Colonic mucosa (tissue), 4 donors: ENCODE measurements around the gene ST3GAL6. TPM values are rescaled to one million over a fixed set of nuclear protein-coding genes. Genes with fewer than 3 reads are reported as not detected.

Source experiments
- DNase-seq: peaks from one replicate; pipeline ENCODE4 v3.0.0-alpha.2; 2020
- H3K27ac ChIP-seq: fragments of 200-600 bp; one replicate; pipeline ENCODE4 v1.8.0; 2021
- H3K27me3 ChIP-seq: fragments of 200-600 bp; one replicate; pipeline ENCODE4 v1.8.0; 2021
- H3K36me3 ChIP-seq: fragments of 200-600 bp; one replicate; pipeline ENCODE4 v1.8.0; 2021
- H3K4me1 ChIP-seq: fragments of 200-600 bp; one replicate; pipeline ENCODE4 v1.8.0; 2021; ENCODE audit warnings: mild to moderate bottlenecking
- H3K4me3 ChIP-seq: fragments of 200-600 bp; one replicate; pipeline ENCODE4 v1.8.0; 2021
- H3K9ac ChIP-seq, 2 donors: one replicate each; pipeline ENCODE4 v1.7.0; 2013; ENCODE audit warnings: control low read depth in 2 of 2, low read depth in 2 of 2, low read length in 2 of 2
- H3K9me3 ChIP-seq: fragments of 200-600 bp; one replicate; pipeline ENCODE4 v1.8.0; 2021
- intact Hi-C: fragments of 100-400 bp; cut with DNase I; formaldehyde crosslinking; loops from one replicate; pipeline ENCODE4 v1.14.1; 2022
- total RNA-seq, 2 donors: library from RNA; stranded (reverse); fragmentation: NEBNext Ultra II Directional in 1 of 2; extraction: Animal tissue kit (Norgen Biotek cat#: 25700) in 1 of 2; gene quantifications; one replicate each; pipeline ENCODE4 v1.2.1, GENCODE V29; 2021
- TF ChIP-seq, protein P1 (sequence below): fragments of 200-600 bp; IDR thresholded peaks from one replicate; pipeline ENCODE4 v1.8.0; 2022; ENCODE audit warnings: antibody characterized with exemption, mild to moderate bottlenecking
- donor health status: healthy.
- donor health status: DM: no; HTN: no; CAD: no.
- donor health status: DM: no; HTN: no; CAD: no.

Gene ST3GAL6
- total RNA-seq, 2 donors from 2014 or later = 2.3 to 2.5 TPM

DNA sequence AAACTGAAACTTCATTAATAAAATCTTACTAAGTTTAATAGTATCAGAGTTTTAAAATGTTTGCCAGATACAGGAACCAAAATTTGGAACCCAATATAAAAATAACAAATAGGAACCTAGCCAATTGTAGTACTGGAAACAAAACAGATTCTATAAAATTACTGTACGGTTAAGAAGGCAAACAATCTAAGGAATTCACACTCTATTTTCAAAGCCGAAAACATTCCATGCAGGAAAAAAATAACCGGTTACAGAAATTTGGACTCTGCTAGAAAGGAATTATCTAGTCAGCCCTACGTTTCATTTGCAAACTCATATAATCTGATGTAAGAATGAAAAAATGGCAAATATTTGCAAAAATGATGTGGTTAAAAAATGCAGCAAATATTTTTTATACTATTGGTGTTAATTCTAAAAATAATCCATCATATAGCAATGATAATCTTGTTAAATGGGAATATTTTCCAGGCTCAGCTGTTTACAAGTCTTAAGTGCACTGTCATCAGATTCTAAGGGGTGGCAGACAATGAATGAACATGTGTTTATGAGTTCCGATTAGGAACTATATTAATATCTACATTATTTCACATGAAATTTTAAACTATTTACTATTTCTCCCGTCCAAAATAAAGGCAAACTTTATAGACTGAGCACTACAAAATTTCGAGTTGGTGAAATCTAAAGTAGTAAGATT, 80.3 kb downstream of the ST3GAL6 start:
- Histone ChIP-seq H3K9me3 (no peaks in the 10 kb centered on the region), H3K36me3 (no peaks in the 10 kb centered on the region)
- no peak for DNase-seq

More for the DNA sequence above, 80.3 kb downstream of the ST3GAL6 start:
- Histone ChIP-seq H3K27ac (no peak overlapping the region), H3K4me1 (no peaks in the 10 kb centered on the region), H3K27me3 (no peaks in the 10 kb centered on the region), H3K4me3 (no peak overlapping the region), H3K9ac (no peak overlapping the region)
- intact Hi-C loops = no loop called here
- TF ChIP-seq, protein P1, sequence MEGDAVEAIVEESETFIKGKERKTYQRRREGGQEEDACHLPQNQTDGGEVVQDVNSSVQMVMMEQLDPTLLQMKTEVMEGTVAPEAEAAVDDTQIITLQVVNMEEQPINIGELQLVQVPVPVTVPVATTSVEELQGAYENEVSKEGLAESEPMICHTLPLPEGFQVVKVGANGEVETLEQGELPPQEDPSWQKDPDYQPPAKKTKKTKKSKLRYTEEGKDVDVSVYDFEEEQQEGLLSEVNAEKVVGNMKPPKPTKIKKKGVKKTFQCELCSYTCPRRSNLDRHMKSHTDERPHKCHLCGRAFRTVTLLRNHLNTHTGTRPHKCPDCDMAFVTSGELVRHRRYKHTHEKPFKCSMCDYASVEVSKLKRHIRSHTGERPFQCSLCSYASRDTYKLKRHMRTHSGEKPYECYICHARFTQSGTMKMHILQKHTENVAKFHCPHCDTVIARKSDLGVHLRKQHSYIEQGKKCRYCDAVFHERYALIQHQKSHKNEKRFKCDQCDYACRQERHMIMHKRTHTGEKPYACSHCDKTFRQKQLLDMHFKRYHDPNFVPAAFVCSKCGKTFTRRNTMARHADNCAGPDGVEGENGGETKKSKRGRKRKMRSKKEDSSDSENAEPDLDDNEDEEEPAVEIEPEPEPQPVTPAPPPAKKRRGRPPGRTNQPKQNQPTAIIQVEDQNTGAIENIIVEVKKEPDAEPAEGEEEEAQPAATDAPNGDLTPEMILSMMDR = no peak

Other genes starting within 250 kb of the ST3GAL6 start
- gene CLDND1, start 240.4 kb upstream of the ST3GAL6 start, total RNA-seq = 10 to 100 TPM; 42.3 to 97.8 TPM
- 1 to 10 TPM; 2.9 to 5.1 TPM for gene GPR15, start 231.4 kb upstream of the ST3GAL6 start, total RNA-seq
- gene CPOX, start 169.7 kb upstream of the ST3GAL6 start, total RNA-seq = 10 to 100 TPM; 23.3 to 31.7 TPM
- 10 to 100 TPM; 12.8 to 13.0 TPM for gene DCBLD2, start 138.4 kb downstream of the ST3GAL6 start, total RNA-seq